ENCODE measurements around the gene IFNL2.

GRCh38 chr19:39303373-39304184 lies 35.4 kb downstream of the IFNL2 start:
- TF ChIP-seq RAD21 (IDR thresholded peaks at IDR 0.05; ENCODE audit: low read depth) (no peak), EGR1 (IDR thresholded peaks at IDR 0.05) (no peak), EP300 (IDR thresholded peaks at IDR 0.05; ENCODE audit: borderline replicate concordance) (no peak)

All from Ishikawa (cell line).